Head of caudate nucleus (tissue), 42 donors: ENCODE results near the gene EIF1AD.
"Not testable (repeated sequence)": the region's sequence is repeated elsewhere in the genome, so short reads cannot be mapped to it uniquely, and the experiment has no call there.

ENCODE experiments used
- DNase-seq, 42 donors: peaks; one replicate each; pipeline versions ENCODE4 v3.0.0 to v3.0.0-alpha.2; 2020 to 2021; ENCODE audit warnings: mixed read lengths in 7 of 42
- intact Hi-C: fragments of 100-400 bp; cut with DNase I; formaldehyde crosslinking; loops from one replicate; pipeline ENCODE4 v1.15.0; 2022

Gene EIF1AD

DNA sequence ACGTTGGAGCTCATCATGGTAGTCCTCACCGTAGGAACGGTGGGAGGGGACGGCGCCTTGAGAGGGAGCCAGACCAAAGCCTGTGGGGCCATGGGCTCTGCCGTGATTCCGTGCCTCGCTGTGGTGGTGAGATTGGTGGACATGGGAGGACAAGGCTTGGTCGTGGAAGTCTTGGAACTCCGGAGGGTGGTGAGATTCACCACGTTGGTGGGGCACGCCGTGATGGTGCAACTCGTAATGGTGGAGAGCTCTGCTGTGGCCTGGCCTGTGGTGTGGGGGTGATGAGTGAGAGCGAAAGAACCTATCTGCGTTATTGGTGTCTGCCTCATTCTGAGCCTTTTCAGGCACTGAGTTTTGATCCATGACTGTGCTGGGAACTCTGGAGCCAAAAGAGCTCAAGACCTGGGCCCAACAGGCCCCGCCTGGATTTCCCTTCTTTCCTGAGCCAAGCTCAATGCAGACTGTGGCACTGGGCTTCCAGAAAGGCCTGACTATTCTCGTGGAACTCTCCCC, 24.1 kb upstream of the EIF1AD start, which contains the start of gene CATSPER1:
Gene CATSPER1 (minus strand): TSS at position 463 of the 513 bp plus-strand sequence. CDS start 100 bp downstream, at position 363.
- intact Hi-C loops: no loop called here
- no peak for DNase-seq

DNA sequence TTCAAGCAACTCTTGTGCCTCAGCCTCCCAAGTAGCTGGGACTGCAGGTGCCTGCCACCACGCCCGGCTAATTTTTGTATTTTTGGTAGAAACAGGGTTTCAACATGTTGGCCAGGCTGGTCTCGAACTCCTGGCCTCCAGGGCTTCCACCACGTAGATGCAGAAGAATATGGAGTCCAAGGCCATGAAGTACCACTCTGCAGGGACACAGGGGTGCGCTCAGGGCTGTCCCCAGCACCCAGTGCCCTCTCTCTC, 21.2 kb upstream of the EIF1AD start:
- intact Hi-C loops, DNase-seq: not testable (repeated sequence)

DNA sequence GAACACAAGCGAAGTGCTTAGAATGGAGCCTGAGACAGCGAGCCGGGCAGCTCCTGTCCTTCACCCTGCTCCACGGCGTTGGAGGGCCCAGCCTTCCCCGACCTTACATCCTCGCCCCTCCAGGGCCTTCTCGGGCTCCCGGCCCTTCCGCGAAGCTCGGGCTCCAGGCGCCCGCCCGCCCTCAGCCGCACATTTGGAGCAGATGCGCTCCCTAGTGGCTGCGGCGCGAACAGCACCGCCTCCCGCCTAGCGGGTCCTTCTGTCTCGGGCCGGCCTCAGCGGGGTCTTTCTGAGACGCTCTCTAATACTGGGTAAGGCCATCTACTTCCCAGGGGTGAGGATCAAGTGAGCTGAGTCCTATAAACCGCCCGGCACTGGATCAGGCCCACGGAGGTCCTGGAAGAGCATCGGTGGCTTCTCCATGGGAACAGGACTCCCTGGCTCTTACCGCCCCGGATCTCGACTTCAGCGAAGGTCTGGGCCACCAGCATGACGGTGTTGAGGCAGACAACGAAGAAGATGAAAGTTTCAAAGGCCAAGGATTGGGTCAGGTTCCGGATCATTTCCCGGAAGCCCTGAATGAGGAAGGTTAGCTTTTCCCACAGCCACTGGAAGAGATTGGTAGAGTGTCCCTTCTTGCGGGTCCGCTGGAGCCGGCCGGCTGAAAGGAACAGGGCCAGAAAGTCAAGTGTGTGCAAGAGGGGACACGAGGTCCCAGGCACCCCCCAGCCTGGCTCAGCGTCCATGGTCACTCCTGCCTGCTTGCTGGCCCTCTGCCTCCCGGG, 20.6 kb upstream of the EIF1AD start:
- intact Hi-C loops: no loop called here
- DNase-seq: peak; percentile 39 to 90 (median 74)

DNA sequence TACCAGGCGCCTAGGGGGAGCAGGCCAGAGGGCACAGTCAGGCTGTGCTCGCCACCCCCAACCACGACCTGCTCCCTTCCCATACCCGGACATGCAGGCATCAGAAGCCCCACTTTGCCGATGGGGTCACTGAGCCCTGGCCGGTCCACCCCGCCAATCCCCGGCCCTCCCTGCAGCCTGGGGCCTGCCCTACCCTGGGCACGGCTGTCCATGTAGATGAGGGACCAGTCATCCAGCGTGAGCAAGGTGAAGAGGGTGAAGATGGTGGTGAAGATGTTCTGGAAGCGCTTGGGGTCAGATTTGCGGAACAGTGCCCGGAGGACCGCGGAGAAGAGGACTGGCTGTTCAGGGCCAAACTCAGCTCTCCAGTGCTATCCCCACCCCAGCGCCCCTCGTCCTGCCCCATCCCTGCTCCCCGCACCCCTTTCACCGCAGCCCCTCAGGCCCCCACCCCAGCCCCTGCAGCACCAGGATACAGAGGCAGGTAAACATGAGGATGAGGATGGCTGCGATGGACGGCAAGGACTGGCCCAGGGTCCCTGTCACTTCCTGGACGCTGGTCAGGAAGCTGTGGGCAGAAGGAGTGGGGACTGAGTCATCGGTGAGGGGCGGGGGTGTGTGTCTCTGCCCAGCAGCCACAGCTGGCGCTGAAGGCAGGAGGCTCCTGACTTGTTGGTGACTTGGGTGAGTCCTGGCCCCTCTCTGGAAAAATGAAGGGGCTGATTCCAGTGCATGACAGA, 18.8 kb upstream of the EIF1AD start:
- intact Hi-C loops: no loop called here
- peak in 2 of 42 donors; percentile 32 to 33 for DNase-seq

DNA sequence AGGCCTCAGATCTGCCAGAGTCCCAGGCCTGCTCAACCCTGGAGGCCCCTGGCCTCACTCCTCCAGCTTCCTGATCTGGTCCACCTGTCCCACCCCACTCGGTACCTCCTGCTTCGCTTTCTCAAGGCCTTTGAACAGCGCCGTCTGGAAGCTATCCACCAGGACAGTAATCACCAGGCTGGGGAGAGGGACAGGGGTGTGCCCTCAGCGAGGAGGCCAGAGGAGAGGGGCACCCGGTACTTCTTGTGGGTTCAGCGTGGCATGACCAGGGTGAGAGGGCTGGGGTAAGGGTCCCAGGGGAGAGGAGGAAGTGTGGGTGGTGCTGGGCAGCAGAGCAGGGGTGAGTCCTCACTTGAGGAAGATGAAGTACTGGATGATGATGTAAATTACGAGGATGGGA, 18.3 kb upstream of the EIF1AD start:
- intact Hi-C loops: no loop called here
- DNase-seq: no peak

DNA sequence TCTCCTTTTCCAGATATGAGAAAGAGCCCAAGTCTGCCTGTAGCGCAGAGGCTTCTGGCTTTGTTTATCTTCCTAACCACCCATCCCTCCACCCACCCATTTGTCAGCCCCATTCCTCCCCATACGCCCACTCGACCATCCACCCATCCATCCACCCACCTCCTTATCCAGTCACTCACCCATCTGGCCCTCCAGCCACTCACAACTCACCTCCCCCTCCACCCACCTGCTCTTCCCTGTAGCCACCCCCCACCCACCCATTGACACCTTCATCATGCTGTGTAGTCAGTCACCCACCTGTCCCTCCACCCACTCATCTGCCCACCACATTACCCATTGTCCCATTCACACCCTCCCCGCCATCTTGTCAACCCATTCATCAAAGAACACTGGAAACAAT, 15.4 kb upstream of the EIF1AD start:
- intact Hi-C loops: no loop called here
- DNase-seq: no peak

- intact Hi-C loops: no loop called here
- no peak for DNase-seq
Measured at GRCh38 chr11:66016793-66017177, 14.8 kb upstream of the EIF1AD start.

GRCh38 chr11:66015936-66016792, 14.2 kb upstream of the EIF1AD start:
- no peak for DNase-seq
- intact Hi-C loops: no loop called here

- no peak for DNase-seq
Measured at GRCh38 chr11:66015454-66015881, 13.5 kb upstream of the EIF1AD start.

GRCh38 chr11:66014804-66015453, 13.0 kb upstream of the EIF1AD start:
- intact Hi-C loops: no loop called here
- DNase-seq: no peak

More at GRCh38 chr11:66015454-66015881, 13.5 kb upstream of the EIF1AD start:
- intact Hi-C loops: no loop called here

DNA sequence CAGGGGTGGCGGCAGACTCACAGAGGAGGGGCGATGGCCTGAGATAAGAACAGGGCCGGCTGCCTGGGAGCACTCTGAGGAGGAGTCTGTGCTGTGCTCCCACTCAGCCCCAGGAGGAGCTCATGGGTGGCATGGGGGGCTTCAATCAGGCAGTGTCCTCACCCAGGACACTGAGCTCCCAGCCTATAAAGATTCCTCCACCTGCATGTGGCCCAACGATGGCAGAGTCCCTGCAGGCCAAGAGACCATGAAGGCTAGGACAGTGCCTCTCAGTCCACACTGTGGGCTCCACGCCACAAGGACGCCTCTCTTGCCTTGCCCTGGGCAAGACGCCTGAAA, 11.8 kb upstream of the EIF1AD start:
- no peak for DNase-seq
- intact Hi-C loops: no loop called here

GRCh38 chr11:66012946-66013761, 11.2 kb upstream of the EIF1AD start:
- DNase-seq: peak in 1 of 42 donors; percentile 9
- intact Hi-C loops: no loop called here

DNA sequence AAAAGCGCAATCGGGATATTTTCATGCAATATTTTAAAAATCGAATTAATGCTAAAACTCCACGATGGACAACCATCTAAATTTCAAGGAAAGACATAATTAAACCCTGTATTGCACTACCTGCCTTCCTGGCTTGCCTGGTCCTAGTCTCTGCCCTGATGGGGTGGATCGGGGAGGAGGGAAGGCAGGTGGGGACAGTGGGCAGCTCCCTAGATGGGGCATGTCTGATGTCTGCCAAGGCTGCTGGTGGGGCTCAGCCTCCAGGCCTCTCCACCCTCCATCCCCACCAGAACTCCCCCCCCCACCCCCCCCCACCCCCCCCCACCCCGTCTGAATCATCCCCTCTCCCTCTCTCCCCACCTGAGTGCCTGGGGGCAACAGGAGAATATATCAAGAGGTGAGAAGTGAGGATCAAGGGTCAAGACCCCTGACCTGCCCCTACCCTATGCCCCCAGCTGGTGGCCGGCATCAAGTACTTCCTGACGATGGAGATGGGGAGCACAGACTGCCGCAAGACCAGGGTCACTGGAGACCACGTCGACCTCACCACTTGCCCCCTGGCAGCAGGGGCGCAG, 10.5 kb upstream of the EIF1AD start:
- intact Hi-C loops: no loop called here
- DNase-seq: no peak

GRCh38 chr11:66011785-66012303, 9.9 kb upstream of the EIF1AD start, which contains the start of gene CST6:
CST6 (plus strand) TSS chr11:66012008; CDS start chr11:66012045, 37 bp downstream.
- intact Hi-C loops: no loop called here

GRCh38 chr11:66011239-66011784, 9.4 kb upstream of the EIF1AD start:
- intact Hi-C loops: no loop called here
- DNase-seq: no peak

More at GRCh38 chr11:66011785-66012303, 9.9 kb upstream of the EIF1AD start, which contains the start of gene CST6:
- no peak for DNase-seq

DNA sequence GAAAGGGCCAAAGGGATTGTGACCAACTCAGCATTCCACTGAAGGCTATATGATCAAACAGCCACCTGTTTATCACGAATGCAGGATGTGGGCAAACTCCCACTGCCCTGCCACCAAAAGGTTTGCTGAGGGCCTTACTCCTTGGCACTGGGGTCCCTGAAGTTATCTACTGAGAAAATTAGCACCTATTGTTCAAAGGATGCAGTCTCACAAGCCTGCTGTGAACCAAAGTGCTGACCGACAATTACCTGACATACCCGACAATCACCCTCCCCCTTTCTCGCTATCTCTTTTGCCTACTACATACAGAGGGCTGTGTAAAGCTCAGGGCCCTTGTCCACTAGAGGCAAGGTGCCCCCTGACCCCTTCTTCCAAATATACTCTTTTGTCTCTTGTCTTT, 8.1 kb upstream of the EIF1AD start:
- intact Hi-C loops, DNase-seq: not testable (repeated sequence)

GRCh38 chr11:66008468-66009101, 6.6 kb upstream of the EIF1AD start:
- intact Hi-C loops: no loop called here
- DNase-seq: no peak
